Stimulated activated CD8-positive, alpha-beta memory T cell treated with anti-CD3 and anti-CD28 coated beads, Interleukin-15, amount 100 ng/mL, for 24 hours (primary cell): ENCODE measurements around the gene LPCAT2.

Experiments
- DNase-seq: peaks from one replicate; pipeline ENCODE4 v3.0.0-alpha.2; 2020; ENCODE audit warnings: low read depth

The LPCAT2 gene, protein sequence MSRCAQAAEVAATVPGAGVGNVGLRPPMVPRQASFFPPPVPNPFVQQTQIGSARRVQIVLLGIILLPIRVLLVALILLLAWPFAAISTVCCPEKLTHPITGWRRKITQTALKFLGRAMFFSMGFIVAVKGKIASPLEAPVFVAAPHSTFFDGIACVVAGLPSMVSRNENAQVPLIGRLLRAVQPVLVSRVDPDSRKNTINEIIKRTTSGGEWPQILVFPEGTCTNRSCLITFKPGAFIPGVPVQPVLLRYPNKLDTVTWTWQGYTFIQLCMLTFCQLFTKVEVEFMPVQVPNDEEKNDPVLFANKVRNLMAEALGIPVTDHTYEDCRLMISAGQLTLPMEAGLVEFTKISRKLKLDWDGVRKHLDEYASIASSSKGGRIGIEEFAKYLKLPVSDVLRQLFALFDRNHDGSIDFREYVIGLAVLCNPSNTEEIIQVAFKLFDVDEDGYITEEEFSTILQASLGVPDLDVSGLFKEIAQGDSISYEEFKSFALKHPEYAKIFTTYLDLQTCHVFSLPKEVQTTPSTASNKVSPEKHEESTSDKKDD

GRCh38 chr16:55508941-55509931 lies at the start of gene LPCAT2:
TSS of gene LPCAT2 (plus strand) at chr16:55509072. CDS start at chr16:55509182, 110 bp downstream.
- peak; percentile 13 for DNase-seq

GRCh38 chr16:55462241-55462640 lies 46.6 kb upstream of the LPCAT2 start:
- DNase-seq: no peak

DNA sequence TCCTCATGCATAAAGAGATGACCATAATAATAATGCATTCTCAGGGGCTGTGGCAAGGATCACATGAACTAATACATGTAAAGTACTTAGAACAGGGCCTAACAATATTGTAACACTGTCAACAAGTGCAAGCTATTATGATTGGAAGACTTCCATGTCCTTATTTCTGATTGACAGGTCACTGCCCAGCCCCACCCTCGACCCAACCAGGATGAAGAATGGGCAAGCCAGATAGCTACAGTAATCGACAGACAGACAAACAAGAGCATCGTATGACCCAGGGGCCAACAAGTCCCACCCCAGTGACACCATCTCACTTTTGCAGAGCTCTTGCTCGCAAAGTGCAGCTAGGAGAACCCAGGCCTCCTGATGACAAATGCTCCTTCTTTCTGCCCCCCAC lies 44.5 kb upstream of the LPCAT2 start:
- no peak for DNase-seq

DNA sequence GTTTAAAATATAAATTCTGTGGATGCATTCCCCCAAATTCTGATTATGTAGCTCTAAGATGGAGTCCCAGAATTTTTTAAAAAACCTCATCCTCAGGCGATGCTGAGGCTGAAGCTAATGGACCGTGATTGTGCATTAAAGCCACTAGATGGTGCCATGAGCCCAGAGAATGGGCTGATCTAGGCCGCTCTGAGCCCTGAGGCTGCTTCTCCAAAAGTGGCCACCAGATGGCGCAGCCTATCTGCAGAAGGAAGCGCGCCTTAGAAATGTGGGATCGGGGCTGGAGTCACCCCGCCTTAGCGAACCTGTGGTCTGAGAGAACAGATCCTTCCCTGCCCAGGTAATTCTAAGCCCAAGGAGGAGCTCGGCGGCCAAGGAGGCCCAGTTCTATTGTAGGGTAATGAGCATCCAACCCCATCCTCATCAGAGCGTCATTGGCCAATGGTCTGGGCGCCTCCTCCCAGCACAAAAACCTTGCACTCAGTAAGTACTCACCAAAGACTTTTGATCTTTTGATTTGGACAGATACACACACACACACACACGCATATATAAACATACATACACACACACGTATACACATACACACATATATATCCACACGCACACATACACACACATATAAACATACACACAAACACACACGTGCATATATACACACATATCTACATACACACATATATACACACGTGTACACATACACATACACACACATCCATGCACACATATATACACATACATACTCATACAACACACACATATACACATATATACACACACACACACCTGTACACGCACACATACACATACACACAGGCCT lies 43.6 kb upstream of the LPCAT2 start:
- peak; percentile 78 for DNase-seq

DNA sequence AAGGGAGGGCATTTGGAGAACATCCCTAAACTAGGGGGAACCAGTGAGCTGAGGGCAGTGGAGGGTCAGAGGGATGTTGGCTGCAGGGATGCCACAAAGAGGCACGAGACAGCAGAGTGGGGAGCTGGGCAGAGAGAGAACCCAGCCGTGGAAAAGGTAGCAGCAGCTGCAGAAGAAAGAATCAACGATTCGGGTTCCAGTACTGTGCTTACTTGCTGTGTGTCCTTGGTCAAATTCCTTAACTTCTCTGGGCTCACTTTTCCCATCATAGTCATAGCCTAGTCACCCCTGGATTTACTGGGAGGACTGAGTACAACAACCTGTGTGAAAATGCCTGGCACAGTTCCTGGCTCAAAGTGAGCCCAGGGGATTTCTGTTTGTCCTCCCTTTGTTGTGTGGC lies 42.7 kb upstream of the LPCAT2 start:
- DNase-seq: no peak

GRCh38 chr16:55467898-55468297 lies 41.0 kb upstream of the LPCAT2 start:
- no peak for DNase-seq

- DNase-seq: no peak
These were observed 40.4 kb upstream of the LPCAT2 start for GRCh38 chr16:55468352-55468990.

DNA sequence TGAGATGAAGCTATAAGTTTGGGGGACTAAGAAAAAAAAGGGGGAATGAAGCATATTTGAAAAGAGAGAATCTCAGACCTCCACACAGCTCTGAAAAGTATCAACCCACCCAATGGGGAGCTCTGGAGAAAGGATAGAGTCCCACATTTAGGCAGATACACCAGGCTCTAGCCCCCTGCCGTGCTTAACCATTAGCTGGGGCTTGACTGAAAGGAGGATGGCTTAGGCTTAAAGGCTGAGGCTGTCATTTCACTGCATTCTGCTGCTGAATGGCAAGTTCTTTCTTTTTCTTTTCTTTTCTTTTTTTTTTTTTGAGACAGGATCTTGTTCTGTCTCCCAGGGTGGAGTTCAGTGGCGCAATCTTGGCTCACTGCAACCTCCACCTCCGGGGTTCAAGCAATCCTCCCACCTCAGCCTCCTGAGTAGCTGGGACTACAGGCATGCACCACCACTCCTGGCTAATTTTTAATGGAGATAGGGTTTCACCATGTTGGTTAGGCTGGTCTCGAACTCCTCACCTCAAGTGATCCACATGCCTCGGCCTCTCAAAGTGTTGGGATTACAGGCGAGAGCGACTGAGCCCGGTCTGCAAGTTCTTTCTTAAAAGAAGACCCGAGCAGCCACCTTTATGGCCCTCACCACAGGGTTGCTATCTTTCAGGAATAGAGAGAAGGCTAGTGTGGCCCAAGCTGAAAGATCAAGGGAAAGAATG lies 38.9 kb upstream of the LPCAT2 start:
- DNase-seq: no peak

DNA sequence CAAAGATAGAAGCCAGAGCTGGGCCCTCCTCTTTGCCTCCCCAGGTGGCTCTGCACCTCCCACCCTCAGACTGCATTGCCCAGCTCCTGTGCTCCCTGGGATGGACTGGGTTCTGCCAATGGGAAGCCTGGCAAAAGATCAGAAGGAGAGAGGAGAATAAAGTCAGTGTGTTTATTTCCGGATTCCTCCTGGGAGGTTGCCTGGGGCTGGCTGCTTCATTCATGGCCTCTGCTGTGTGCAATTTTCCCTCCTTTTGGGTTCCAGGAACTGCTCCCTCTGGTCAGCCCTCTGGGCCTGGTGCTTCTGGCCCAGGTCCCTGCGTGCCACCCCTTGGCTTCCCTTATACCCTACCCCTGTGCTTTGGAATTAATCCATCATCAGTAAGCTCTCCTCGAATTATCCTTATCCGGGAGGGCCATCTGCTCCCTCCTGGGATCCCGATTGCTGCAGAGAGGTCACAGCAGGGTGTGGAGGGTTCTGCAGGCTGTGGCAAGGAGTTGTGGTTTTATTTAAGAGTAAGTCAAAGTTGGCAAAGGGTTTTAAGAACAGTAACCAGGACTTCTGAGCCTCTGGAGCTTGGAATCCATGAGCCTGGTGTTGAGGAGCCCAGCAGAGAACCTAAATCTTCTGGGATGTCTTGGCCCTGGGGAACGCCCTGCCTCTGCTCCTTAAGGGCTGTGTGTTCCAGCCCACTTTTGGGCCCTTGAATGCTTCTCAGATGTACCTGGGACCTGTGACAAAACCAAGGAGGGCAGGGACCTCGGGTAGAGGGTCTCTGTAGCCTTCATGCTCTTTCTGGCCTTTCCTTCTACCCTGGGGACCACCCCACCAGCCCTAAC lies 38.1 kb upstream of the LPCAT2 start:
- no peak for DNase-seq

GRCh38 chr16:55471448-55472097 lies 37.3 kb upstream of the LPCAT2 start:
- no peak for DNase-seq

- no peak for DNase-seq
These were observed 35.3 kb upstream of the LPCAT2 start for GRCh38 chr16:55473587-55473986.

GRCh38 chr16:55474821-55475220 lies 34.1 kb upstream of the LPCAT2 start:
- DNase-seq: no peak

- no peak for DNase-seq
These were observed 33.0 kb upstream of the LPCAT2 start for GRCh38 chr16:55475919-55476318.

DNA sequence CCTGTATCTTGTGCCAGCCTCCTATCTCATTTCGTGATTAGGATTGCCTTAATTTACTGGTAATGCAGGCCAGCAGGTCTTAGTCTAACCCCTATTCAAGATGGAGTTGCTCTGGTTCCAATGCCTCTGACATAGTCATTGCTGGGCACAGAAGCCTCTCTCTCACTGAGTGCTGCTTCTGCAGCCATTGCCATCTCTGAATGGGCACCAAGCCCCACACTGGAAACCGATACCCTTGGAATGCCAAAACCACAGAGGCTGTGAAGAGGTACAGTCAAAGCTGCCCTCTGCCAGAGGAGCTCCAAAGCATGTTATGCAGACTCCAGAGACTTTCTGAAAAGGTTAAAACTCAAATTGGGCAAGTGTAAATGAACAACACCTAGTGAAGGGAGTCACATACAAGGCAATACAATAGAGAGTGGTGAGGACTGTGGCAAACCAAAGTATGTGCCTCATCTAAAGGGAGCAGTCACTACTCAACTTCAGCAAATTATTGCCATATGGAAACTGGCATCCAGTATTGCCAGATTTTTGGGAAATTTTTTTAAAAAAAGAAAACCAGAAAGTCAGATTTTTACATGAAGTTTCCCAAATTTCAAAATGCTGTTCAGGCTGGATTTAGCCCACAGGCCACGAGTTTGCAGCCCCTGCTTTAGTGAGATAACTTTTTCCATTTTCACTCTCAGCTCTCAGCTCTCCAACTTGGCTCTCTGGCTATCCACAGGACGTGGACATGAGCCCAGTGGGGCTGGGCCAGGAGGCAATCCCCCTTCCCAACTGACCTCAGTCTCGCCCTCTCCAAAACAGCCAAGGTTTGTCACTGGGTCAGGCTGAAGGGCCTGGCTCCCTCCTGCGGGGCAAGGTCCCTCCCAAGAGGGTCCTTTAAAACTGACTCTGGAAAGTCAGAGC lies 32.0 kb upstream of the LPCAT2 start:
- DNase-seq: no peak

DNA sequence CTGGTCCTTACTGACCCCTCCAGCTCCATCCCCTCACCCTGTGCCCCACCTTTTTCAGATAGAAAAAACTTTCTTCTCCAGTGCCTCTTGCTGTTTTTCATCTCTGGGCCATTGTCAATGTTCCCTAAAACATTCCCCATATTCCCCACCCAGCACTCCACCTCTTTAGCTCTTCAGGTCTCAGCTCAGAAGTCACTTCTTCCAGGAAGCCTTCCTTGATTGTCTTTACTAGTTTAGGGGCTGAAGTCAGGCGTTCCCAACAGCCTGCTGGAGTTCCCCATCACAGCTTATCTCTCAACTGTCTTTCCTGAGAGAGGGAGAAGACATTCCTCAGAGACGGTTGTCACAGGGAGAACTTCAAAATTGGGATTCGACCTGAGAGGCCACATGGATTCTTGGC lies 31.1 kb upstream of the LPCAT2 start:
- DNase-seq: no peak

GRCh38 chr16:55478827-55479429 lies 29.9 kb upstream of the LPCAT2 start, which contains the start of gene MMP2:
TSS of gene MMP2 (plus strand) at chr16:55479198. CDS start at chr16:55479480, 282 bp downstream.
- DNase-seq: no peak

DNA sequence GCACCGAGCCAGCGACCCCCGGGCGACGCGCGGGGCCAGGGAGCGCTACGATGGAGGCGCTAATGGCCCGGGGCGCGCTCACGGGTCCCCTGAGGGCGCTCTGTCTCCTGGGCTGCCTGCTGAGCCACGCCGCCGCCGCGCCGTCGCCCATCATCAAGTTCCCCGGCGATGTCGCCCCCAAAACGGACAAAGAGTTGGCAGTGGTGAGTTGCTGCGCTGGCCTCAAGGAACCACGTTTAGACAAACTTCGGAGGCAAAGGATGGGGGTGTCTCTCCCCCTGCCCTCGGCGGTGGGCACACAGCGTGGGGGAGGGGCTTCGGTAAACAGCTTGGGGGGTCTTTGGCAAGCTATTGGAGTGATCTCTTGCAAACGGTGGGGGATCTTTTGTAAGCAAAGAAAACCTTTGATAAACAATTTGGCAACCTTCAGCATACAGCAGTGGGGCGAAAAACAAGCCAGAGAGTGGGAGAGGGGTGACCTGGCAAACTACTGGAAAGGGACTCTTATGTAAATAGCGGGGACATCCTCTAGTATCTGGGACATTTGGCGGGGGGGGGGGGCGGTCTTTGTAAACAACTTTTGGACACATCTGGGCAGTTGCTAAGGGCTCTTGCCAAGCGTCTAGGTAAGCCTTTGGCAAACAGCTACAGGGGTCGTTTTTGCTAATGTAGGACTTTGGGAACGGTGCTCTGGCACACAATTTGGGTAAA lies 29.3 kb upstream of the LPCAT2 start:
- DNase-seq: no peak
